Neuronal stem cell (in vitro differentiated cells): Measurements from ENCODE around the gene CIAPIN1.

Experiments used
- DNase-seq: peaks from one replicate; pipeline ENCODE4 v3.0.0-alpha.2; 2013; ENCODE audit warnings: low spot score
- H2AFZ ChIP-seq: one replicate; pipeline ENCODE4 v1.6.1; 2013; ENCODE audit warnings: mild to moderate bottlenecking, low read length, inconsistent platforms
- H2AK5ac ChIP-seq: 2 replicates; pipeline ENCODE4 v1.6.1; 2013; ENCODE audit warnings: low read depth, mild to moderate bottlenecking, inconsistent platforms, low read length, moderate library complexity, mixed read lengths
- H2BK120ac ChIP-seq: 2 replicates; pipeline ENCODE4 v1.6.1; 2013; ENCODE audit warnings: low read depth, mild to moderate bottlenecking, inconsistent platforms, low read length, moderate library complexity, mixed read lengths
- H2BK12ac ChIP-seq: one replicate; pipeline ENCODE4 v1.6.1; 2013; ENCODE audit warnings: low read length, inconsistent platforms
- H2BK15ac ChIP-seq: 2 replicates; pipeline ENCODE4 v1.6.1; 2013; ENCODE audit warnings: mild to moderate bottlenecking, low read length, inconsistent platforms, mixed read lengths
- H2BK5ac ChIP-seq: one replicate; pipeline ENCODE4 v1.6.1; 2013; ENCODE audit warnings: inconsistent platforms, mild to moderate bottlenecking, low read length, moderate library complexity
- H3K14ac ChIP-seq: one replicate; pipeline ENCODE4 v1.6.1; 2013; ENCODE audit warnings: low read length, inconsistent platforms
- H3K18ac ChIP-seq: 2 replicates; pipeline ENCODE4 v1.6.1; 2013; ENCODE audit warnings: low read length, inconsistent platforms
- H3K23ac ChIP-seq: 2 replicates; pipeline ENCODE4 v1.6.1; 2013; ENCODE audit warnings: low read depth, mild to moderate bottlenecking, mixed read lengths, low read length, inconsistent platforms; ENCODE audit not compliant: poor library complexity
- H3K27ac ChIP-seq: replicated peaks from 3 replicates; pipeline ENCODE4 v1.5.1; 2013; ENCODE audit warnings: low read length, inconsistent platforms
- H3K27me3 ChIP-seq, 3 experiments: 2 replicates each; pipeline ENCODE4 v1.6.1; 2013; ENCODE audit warnings: low read length in 3 of 3, mild to moderate bottlenecking in 2 of 3, inconsistent platforms in 1 of 3, low read depth in 1 of 3, mixed read lengths in 1 of 3, moderate library complexity in 1 of 3; ENCODE audit not compliant: control insufficient read depth in 3 of 3, insufficient read depth in 3 of 3
- H3K36me3 ChIP-seq, 2 donors: replicated peaks in 1 of 2; 2 replicates each; pipeline ENCODE4 v1.6.1; 2013; ENCODE audit warnings: low read length in 2 of 2; ENCODE audit not compliant: control insufficient read depth in 2 of 2, insufficient read depth in 2 of 2
- H3K4ac ChIP-seq: 2 replicates; pipeline ENCODE4 v1.6.1; 2013; ENCODE audit warnings: inconsistent platforms, mild to moderate bottlenecking, low read length, moderate library complexity
- H3K4me1 ChIP-seq, 2 donors: 1 replicate in 1 of 2; 2 replicates in 1 of 2; pipeline ENCODE4 v1.6.1; 2013; ENCODE audit warnings: low read length in 2 of 2, low read depth in 1 of 2; ENCODE audit not compliant: control insufficient read depth in 2 of 2, insufficient read depth in 1 of 2
- H3K4me2 ChIP-seq: one replicate; pipeline ENCODE4 v1.6.1; 2013; ENCODE audit warnings: mild to moderate bottlenecking, low read length, inconsistent platforms; ENCODE audit not compliant: insufficient read depth, poor library complexity, severe bottlenecking
- H3K4me3 ChIP-seq, 2 donors: 2 replicates each; pipeline ENCODE4 v1.5.1; 2013; ENCODE audit warnings: low read length in 2 of 2, mild to moderate bottlenecking in 2 of 2, inconsistent platforms in 1 of 2, moderate library complexity in 1 of 2
- H3K79me1 ChIP-seq: one replicate; pipeline ENCODE4 v1.6.1; 2013; ENCODE audit warnings: low read depth, mild to moderate bottlenecking, inconsistent platforms, low read length, moderate library complexity
- H3K9ac ChIP-seq: one replicate; pipeline ENCODE4 v1.6.1; 2013; ENCODE audit warnings: mild to moderate bottlenecking, low read depth, low read length, inconsistent platforms; ENCODE audit not compliant: poor library complexity
- H3K9me3 ChIP-seq, 2 donors: replicated peaks in 1 of 2; 2 replicates each; pipeline versions ENCODE3 to v1.6.1; 2013; ENCODE audit warnings: low read length in 2 of 2, mild to moderate bottlenecking in 2 of 2, inconsistent platforms in 1 of 2, low read depth in 1 of 2, mixed read lengths in 1 of 2, moderate library complexity in 1 of 2; ENCODE audit not compliant: control insufficient read depth in 2 of 2, insufficient read depth in 1 of 2
- H4K8ac ChIP-seq: one replicate; pipeline ENCODE4 v1.6.1; 2013; ENCODE audit warnings: low read depth, mild to moderate bottlenecking, inconsistent platforms, low read length, moderate library complexity
- H4K91ac ChIP-seq: one replicate; pipeline ENCODE4 v1.6.1; 2013; ENCODE audit warnings: low read length, low read depth, mild to moderate bottlenecking, inconsistent platforms; ENCODE audit not compliant: poor library complexity
- WGBS, 2 donors: extraction: QIAGEN DNeasy Blood & Tissue Kit; methylation state at CpG; one replicate each; pipeline ENCODE4 v1.1.7; 2013; ENCODE audit warnings: missing lambda C conversion rate in 2 of 2, mixed read lengths in 1 of 2; ENCODE audit not compliant: insufficient read length in 2 of 2, insufficient replicate concordance in 1 of 2; ENCODE audit errors: extremely low coverage in 2 of 2; 5-methylcytosine and 5-hydroxymethylcytosine counted together

Gene CIAPIN1

GRCh38 chr16:57426356-57426755 is 20.8 kb downstream of the CIAPIN1 start:
- WGBS, 2 donors, result no CpG with 5 or more reads among the region's 7 CpGs
- no peak overlapping the region for H2AK5ac ChIP-seq
- H3K9ac ChIP-seq, result no peak overlapping the region
- H3K4me3 ChIP-seq, result no peak overlapping the region
- H3K27ac ChIP-seq, result no peak overlapping the region
- no peaks in the 10 kb centered on the region for H3K79me1 ChIP-seq
- no peak overlapping the region for H2BK12ac ChIP-seq
- H3K27me3 ChIP-seq, result no peaks in the 10 kb centered on the region
- no peak overlapping the region for H3K18ac ChIP-seq
- no peak for DNase-seq
- peaks cover 20 to 46% of the 10 kb centered on the region in 2 donors for H3K36me3 ChIP-seq
- H3K4me2 ChIP-seq, result no peak overlapping the region
- H2BK15ac ChIP-seq, result no peak overlapping the region
- H3K4ac ChIP-seq, result no peak overlapping the region
- no peak overlapping the region for H4K91ac ChIP-seq
- H3K14ac ChIP-seq, result no peak overlapping the region
- no peak overlapping the region for H4K8ac ChIP-seq
- H3K23ac ChIP-seq, result no peak overlapping the region
- no peaks in the 10 kb centered on the region for H3K4me1 ChIP-seq
- no peak overlapping the region for H2BK5ac ChIP-seq
- H2BK120ac ChIP-seq, result no peak overlapping the region
- H3K9me3 ChIP-seq, result no peaks in the 10 kb centered on the region
- no peak overlapping the region for H2AFZ ChIP-seq

GRCh38 chr16:57424583-57424982 is 22.6 kb downstream of the CIAPIN1 start:
- Histone ChIP-seq H3K9me3 (no peaks in the 10 kb centered on the region), H3K27ac (no peak overlapping the region), H3K18ac (no peak overlapping the region), H2BK5ac (no peak overlapping the region), H3K27me3 (no peaks in the 10 kb centered on the region), H3K23ac (no peak overlapping the region), H4K91ac (no peak overlapping the region), H3K14ac (no peak overlapping the region), H3K9ac (no peak overlapping the region), H2BK120ac (no peak overlapping the region), H3K4me1 (no peaks in the 10 kb centered on the region), H3K79me1 (no peaks in the 10 kb centered on the region), H2AK5ac (no peak overlapping the region), H2AFZ (no peak overlapping the region), H4K8ac (no peak overlapping the region), H3K4ac (no peak overlapping the region), H3K4me2 (no peak overlapping the region), H3K36me3 (peaks cover 7 to 29% of the 10 kb centered on the region in 2 donors), H2BK12ac (no peak overlapping the region), H3K4me3 (no peak overlapping the region), H2BK15ac (no peak overlapping the region)
- WGBS, 2 donors, result no CpG with 5 or more reads among the region's 3 CpGs
- no peak for DNase-seq

GRCh38 chr16:57423152-57423551 is 24.0 kb downstream of the CIAPIN1 start:
- H2BK120ac ChIP-seq, result no peak overlapping the region
- no CpG with 5 or more reads among the region's 2 CpGs for WGBS, 2 donors

GRCh38 chr16:57422026-57422944 is 24.9 kb downstream of the CIAPIN1 start:
- DNase-seq, result no peak
- H3K4ac ChIP-seq, result no peak overlapping the region
- no peak overlapping the region for H4K91ac ChIP-seq
- H3K27me3 ChIP-seq, result no peaks in the 10 kb centered on the region
- no peak overlapping the region for H2BK12ac ChIP-seq
- no peak overlapping the region for H3K23ac ChIP-seq
- H3K4me1 ChIP-seq, result peaks cover 0 to 4% of the 10 kb centered on the region in 2 donors
- H2AFZ ChIP-seq, result peak overlapping the region; percentile 70
- no CpG with 5 or more reads among the region's 10 CpGs for WGBS, 2 donors
- H2AK5ac ChIP-seq, result no peak overlapping the region
- H2BK5ac ChIP-seq, result no peak overlapping the region
- H2BK15ac ChIP-seq, result no peak overlapping the region
- no peak overlapping the region for H3K4me2 ChIP-seq
- no peaks in the 10 kb centered on the region for H3K9me3 ChIP-seq
- no peak overlapping the region for H4K8ac ChIP-seq
- no peak overlapping the region for H2BK120ac ChIP-seq
- peaks cover 2 to 9% of the 10 kb centered on the region in 2 donors for H3K36me3 ChIP-seq
- no peak overlapping the region for H3K4me3 ChIP-seq
- no peak overlapping the region for H3K9ac ChIP-seq
- no peak overlapping the region for H3K18ac ChIP-seq
- H3K79me1 ChIP-seq, result no peaks in the 10 kb centered on the region
- H3K27ac ChIP-seq, result no peak overlapping the region
- H3K14ac ChIP-seq, result no peak overlapping the region

More at GRCh38 chr16:57423152-57423551, 24.0 kb downstream of the CIAPIN1 start:
- no peak overlapping the region for H3K4me2 ChIP-seq
- no peak overlapping the region for H2BK15ac ChIP-seq
- H3K4ac ChIP-seq, result no peak overlapping the region
- H3K9me3 ChIP-seq, result no peaks in the 10 kb centered on the region
- no peaks in the 10 kb centered on the region for H3K79me1 ChIP-seq
- no peak overlapping the region for H3K18ac ChIP-seq
- H3K27ac ChIP-seq, result no peak overlapping the region
- peaks cover 3 to 17% of the 10 kb centered on the region in 2 donors for H3K36me3 ChIP-seq
- no peak overlapping the region for H3K14ac ChIP-seq
- H2BK12ac ChIP-seq, result no peak overlapping the region
- H4K8ac ChIP-seq, result no peak overlapping the region
- no peak overlapping the region for H2AFZ ChIP-seq
- no peaks in the 10 kb centered on the region for H3K4me1 ChIP-seq
- no peak for DNase-seq
- no peak overlapping the region for H2BK5ac ChIP-seq
- no peak overlapping the region for H3K23ac ChIP-seq
- H3K9ac ChIP-seq, result no peak overlapping the region
- H3K27me3 ChIP-seq, result no peaks in the 10 kb centered on the region
- no peak overlapping the region for H3K4me3 ChIP-seq
- H4K91ac ChIP-seq, result no peak overlapping the region
- H2AK5ac ChIP-seq, result no peak overlapping the region
